ENCODE measurements around the gene CDH16. TPM values are rescaled to one million over a fixed set of nuclear protein-coding genes. Genes with fewer than 3 reads are reported as not detected.

Gene CDH16
- total RNA-seq, 1 donor from 2014 or later, result 0.33 TPM

DNA sequence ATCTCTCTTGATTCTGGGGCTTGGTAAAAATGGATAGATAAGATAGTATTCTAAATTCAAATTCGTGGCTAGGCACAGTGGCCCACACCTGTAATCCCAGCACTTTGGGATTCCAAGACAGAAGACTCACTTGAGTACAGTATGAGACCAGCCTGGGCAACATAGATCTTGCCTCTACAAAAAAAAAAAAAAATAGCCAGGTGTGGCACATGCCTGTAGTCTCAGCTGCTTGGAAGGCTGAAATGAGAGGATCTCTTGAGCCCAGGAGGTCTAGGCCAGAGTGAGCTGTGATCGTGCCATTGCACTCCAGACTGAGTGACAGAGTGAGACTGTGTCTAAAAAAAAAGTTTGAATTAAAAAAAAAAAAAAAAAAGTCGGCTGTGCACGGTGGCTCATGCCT lies 29.1 kb downstream of the CDH16 start:
- TF ChIP-seq, protein P1, sequence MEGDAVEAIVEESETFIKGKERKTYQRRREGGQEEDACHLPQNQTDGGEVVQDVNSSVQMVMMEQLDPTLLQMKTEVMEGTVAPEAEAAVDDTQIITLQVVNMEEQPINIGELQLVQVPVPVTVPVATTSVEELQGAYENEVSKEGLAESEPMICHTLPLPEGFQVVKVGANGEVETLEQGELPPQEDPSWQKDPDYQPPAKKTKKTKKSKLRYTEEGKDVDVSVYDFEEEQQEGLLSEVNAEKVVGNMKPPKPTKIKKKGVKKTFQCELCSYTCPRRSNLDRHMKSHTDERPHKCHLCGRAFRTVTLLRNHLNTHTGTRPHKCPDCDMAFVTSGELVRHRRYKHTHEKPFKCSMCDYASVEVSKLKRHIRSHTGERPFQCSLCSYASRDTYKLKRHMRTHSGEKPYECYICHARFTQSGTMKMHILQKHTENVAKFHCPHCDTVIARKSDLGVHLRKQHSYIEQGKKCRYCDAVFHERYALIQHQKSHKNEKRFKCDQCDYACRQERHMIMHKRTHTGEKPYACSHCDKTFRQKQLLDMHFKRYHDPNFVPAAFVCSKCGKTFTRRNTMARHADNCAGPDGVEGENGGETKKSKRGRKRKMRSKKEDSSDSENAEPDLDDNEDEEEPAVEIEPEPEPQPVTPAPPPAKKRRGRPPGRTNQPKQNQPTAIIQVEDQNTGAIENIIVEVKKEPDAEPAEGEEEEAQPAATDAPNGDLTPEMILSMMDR (IDR thresholded peaks at IDR 0.05; ENCODE audit: insufficient read depth, low read length, poor library complexity, severe bottlenecking), result no peak
- Histone ChIP-seq H3K27me3 (ENCODE audit: control insufficient read depth, insufficient read depth, low read length) (no peaks in the 10 kb centered on the region), H3K36me3 (ENCODE audit: control insufficient read depth, insufficient read depth, low read length) (no peaks in the 10 kb centered on the region), H3K4me3 (ENCODE audit: low read depth, low read length) (no peak overlapping the region)
- DNase-seq (ENCODE audit: low read depth), result no peak

DNA sequence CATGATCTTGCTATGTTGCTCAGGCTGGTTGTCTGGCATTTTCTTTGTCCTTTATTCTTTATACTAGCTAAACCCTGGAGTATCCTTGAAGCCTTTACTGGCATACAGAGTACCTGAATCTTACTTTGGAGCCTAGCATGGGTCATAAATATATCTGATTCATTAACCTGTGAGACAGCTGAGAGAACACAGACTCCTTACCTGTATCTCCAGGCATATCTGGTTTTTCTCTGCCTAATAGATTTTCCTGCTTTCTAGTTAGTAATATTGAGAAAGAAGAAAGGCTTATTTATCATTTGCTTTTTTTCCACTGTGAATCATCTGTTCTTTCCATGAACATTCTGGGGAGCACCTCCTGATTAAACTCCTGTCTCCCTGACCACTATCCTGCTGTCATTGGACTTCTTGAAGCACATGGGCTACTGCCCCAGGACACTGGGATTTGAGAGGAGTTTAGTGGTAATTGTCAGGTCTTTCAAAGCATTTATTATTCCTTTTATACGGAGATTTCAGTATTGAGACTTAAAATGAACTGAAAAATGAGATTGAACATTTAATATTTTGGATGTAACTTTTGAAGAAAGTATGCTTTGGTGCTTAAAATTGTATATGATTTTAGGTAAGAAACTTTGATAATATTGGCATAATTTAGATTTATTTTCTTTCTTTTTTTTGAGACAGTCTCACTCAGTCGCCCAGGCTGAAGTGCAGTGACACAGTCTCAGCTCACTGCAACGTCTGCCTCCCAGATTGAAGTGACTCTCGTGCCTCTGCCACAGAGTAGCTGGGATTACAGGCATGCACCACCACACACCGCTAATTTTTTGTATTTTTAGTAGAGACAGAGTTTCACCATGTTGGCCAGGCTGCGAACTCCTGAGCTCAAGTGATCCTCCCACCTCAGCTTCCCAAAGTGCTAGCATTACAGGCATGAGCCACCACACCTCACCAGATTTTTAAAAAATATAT lies 29.8 kb downstream of the CDH16 start:
- DNase-seq (ENCODE audit: low read depth), result no peak
- H3K27me3 ChIP-seq (ENCODE audit: control insufficient read depth, insufficient read depth, low read length), result no peaks in the 10 kb centered on the region
- TF ChIP-seq, protein P1 (IDR thresholded peaks at IDR 0.05; ENCODE audit: insufficient read depth, low read length, poor library complexity, severe bottlenecking), result no peak
- H3K36me3 ChIP-seq (ENCODE audit: control insufficient read depth, insufficient read depth, low read length), result peaks cover 1% of the 10 kb centered on the region
- no peak overlapping the region for H3K4me3 ChIP-seq (ENCODE audit: low read depth, low read length)

DNA sequence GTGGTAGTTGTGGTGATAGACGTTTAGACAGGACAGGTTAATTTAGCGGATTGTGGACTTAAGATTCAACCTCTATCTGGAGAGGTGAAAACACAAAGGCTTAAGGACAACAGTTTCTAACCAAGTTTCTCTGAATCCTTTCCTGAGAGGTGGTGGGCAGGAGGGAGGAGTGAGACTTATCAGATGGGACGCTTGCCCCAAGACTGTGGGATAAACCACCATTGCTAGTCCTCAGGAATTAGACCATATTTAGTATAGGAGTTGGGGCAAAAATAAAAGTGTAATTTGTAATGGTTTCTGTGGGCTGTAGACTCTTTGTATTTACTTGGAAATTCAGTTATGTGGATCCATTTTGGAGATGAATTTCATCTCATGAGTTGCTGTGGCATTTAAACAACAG lies 31.8 kb downstream of the CDH16 start:
- TF ChIP-seq, protein P1 (IDR thresholded peaks at IDR 0.05; ENCODE audit: insufficient read depth, low read length, poor library complexity, severe bottlenecking), result no peak
- Histone ChIP-seq H3K4me3 (ENCODE audit: low read depth, low read length) (no peak overlapping the region), H3K36me3 (ENCODE audit: control insufficient read depth, insufficient read depth, low read length) (peaks cover 1% of the 10 kb centered on the region), H3K27me3 (ENCODE audit: control insufficient read depth, insufficient read depth, low read length) (no peaks in the 10 kb centered on the region)
- DNase-seq (ENCODE audit: low read depth), result no peak

DNA sequence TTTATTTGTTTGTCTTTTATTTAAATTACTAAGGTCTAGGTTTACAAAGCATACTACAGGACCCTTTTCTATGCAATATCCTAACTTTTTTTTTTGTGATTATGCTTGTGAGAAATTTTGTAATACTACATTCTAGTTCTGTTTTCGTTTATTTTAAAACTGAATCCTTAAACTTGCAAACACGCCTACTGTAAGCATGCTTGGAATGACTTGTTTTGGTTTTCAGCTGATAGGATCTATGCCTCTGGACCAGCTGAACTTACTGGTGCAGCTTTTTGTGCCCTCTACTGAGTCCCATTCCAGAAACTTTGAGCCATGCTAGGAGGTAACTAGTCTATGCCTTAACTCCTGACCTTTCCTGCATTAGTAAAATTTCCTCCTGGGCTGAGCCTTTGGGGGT lies 32.4 kb downstream of the CDH16 start:
- Histone ChIP-seq H3K4me3 (ENCODE audit: low read depth, low read length) (no peak overlapping the region), H3K27me3 (ENCODE audit: control insufficient read depth, insufficient read depth, low read length) (no peaks in the 10 kb centered on the region), H3K36me3 (ENCODE audit: control insufficient read depth, insufficient read depth, low read length) (peaks cover 1% of the 10 kb centered on the region)
- TF ChIP-seq, protein P1 (IDR thresholded peaks at IDR 0.05; ENCODE audit: insufficient read depth, low read length, poor library complexity, severe bottlenecking), result no peak
- no peak for DNase-seq (ENCODE audit: low read depth)

DNA sequence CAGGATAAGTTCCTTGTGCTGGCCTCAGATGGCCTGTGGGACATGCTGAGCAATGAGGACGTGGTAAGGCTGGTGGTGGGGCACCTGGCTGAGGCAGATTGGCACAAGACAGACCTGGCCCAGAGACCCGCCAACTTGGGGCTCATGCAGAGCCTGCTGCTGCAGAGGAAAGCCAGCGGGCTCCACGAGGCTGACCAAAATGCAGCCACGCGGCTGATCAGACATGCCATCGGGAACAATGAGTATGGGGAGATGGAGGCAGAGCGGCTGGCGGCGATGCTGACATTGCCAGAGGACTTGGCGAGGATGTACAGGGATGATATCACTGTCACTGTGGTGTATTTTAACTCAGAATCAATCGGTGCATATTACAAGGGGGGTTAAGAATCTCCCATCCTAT lies 33.2 kb downstream of the CDH16 start:
- no peak for DNase-seq (ENCODE audit: low read depth)
- Histone ChIP-seq H3K36me3 (ENCODE audit: control insufficient read depth, insufficient read depth, low read length) (peaks cover 1% of the 10 kb centered on the region), H3K27me3 (ENCODE audit: control insufficient read depth, insufficient read depth, low read length) (no peaks in the 10 kb centered on the region), H3K4me3 (ENCODE audit: low read depth, low read length) (no peak overlapping the region)
- TF ChIP-seq, protein P1 (IDR thresholded peaks at IDR 0.05; ENCODE audit: insufficient read depth, low read length, poor library complexity, severe bottlenecking), result no peak
